GM18526 (cell line): ENCODE measurements around the gene MIR17HG.

Source experiments
- POLR2A ChIP-seq: IDR thresholded peaks from 3 replicates; pipeline ENCODE4 v1.6.1; 2011; ENCODE audit not compliant: insufficient read length; ENCODE audit errors: extremely low read depth

MIR17HG gene

GRCh38 chr13:91347202-91347995, at the start of gene MIR17HG:
Gene MIR17HG, plus strand, starts transcription at chr13:91347687.
- peak; percentile 95 for TF ChIP-seq POLR2A

GRCh38 chr13:91298060-91298459, 49.4 kb upstream of the MIR17HG start:
- TF ChIP-seq POLR2A, result no peak

DNA sequence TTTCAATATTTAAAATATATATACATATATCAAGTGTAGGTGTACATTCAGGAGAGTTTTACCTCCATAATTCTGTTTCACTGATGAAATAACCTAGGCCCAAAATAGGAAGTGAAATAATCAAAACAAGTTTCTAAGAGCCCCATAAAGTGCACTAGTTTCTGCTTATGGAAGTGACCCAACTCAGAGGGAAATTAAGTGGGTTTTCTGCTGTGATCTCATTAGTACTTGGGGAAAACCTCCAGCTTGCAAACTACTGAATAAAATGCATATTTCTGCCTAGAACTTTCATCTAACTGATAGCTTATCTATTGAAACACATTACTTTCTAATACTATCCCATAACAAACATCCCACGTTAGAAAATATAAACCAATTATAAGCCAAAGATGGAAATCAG, 45.4 kb upstream of the MIR17HG start:
- TF ChIP-seq POLR2A, result no peak

DNA sequence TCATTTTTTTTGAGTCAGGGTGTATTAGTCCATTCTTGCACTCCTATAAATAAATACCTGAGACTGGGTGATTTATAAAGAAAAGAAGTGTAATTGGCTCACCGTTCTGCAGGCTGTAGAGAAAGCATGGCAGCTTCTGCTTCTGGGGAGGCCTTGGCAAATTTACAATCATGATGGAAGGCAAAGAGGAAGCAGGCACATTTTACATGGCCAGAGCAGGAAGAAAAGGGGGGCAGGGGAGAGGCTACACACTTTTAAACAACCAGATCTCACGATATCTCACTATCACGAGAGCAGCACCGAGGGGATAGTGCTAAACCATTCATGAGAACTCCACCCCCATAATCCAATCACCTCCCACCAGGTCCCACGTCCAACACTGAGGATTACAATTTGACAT, 44.5 kb upstream of the MIR17HG start:
- TF ChIP-seq POLR2A, result no peak

GRCh38 chr13:91304741-91305140, 42.7 kb upstream of the MIR17HG start:
- no peak for TF ChIP-seq POLR2A

GRCh38 chr13:91305652-91306051, 41.8 kb upstream of the MIR17HG start:
- no peak for TF ChIP-seq POLR2A

DNA sequence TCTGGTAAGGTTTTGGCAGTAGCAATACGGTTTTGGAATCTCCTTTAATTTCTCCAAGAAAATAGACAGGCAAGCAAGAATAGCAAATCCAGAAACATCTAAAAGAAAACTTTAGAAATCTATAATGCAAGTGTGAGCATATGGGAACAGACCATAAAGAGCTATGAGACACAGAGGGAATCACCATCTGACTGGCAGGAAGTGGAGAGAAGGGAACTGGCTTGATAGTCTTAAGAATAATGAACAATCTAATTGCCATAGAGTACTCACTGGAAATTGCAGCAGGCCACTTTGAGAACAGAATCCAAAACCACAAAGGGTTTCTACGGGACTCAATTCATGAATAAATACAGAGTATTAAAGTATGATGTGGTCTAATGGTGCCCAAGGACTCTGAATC, 39.6 kb upstream of the MIR17HG start:
- no peak for TF ChIP-seq POLR2A

- TF ChIP-seq POLR2A, result no peak
Observed at GRCh38 chr13:91308299-91308698, 39.2 kb upstream of the MIR17HG start.

GRCh38 chr13:91311491-91311890, 36.0 kb upstream of the MIR17HG start:
- no peak for TF ChIP-seq POLR2A

DNA sequence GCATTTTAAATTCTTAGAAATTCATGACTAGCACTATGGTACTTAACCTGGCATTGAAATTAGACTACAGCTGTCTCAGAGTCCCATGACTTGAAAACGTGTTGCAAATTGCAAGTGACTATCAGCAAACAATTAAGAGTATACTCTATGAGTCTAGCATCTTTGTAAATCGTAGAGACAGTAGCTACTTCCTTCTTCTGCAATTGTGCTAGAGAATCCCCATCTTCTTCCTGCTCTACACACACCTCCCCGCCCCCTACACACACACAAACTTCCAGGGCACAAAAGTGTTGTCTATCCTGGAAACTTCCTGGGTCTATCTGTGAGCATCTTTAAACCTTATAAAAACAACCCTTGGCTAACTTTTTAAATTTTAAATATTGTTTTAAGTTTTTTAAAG, 35.2 kb upstream of the MIR17HG start:
- TF ChIP-seq POLR2A, result no peak

DNA sequence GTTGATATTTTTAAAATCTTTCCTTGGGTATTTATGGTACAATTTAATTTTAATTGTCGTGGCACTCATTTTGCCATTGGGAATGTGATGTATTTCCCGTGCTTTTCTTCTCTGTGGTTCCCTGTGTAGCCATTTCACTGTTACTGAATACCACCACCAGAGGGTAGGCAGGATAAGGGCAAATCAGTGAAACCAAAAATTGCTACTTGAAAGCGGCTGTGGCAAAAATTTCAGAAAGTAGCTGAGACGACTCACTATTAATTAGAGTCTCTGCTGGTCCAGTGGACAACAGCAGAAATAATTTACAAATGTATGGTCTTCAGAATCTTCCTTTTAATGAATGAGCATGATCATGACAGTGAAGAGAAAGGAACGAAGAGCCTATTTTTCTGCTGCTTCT, 34.4 kb upstream of the MIR17HG start:
- TF ChIP-seq POLR2A, result no peak

GRCh38 chr13:91313581-91313980, 33.9 kb upstream of the MIR17HG start:
- TF ChIP-seq POLR2A, result no peak

DNA sequence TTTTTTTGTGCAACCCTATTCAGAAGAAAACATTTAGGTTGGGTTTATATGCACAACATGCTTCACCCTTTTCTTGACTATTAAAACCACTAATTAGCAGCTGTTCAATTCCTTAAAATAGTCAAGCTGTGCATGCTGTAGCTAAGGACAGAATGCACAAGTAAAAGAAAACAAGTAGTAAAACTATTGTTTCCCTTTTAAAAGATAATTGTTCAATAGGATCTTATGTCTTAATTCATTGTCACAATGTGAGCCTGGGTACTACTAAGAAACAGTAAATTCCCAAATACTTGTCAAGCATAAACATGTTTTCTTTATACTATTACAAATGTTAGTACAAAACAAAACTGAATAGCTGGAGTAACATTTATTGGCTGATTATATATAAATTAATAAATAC, 32.6 kb upstream of the MIR17HG start:
- no peak for TF ChIP-seq POLR2A

DNA sequence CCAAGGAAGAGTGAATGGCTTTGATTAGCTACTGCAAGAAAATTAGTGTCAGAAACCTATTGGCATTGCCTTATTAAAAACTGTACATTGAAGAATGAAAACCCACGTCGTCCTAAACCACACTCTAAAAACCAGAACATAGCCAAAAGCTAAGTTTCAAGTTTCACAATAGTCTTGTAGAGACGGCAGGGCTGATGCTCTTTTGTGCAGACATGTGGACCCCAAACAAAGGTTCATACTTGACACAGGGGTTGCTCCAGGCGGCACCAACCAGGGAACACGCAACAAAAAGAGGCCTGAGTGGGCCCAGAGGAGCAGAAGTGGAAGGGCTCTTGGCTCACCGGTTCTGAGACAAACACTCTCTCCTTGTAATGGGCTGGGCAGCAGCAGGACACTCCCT, 28.6 kb upstream of the MIR17HG start:
- TF ChIP-seq POLR2A, result no peak

DNA sequence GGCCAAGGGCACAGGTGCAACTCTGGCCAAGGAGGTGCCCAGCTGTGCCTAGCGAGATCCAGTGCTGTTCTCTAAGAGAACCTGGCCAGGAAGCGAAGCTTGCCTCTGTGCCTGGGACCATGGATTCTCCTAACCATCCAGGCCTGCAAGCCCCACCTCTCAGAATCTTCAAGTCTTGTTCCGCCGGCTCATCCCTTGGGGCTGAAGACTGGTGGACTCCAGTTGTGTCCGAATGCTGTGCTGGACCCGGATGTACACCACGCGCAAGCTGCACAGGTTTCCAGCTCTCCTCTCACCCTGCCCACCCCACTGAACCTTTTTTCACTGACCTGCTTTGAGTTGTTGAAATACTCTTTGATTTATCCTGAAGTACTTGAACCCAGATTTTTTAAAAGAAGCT, 27.5 kb upstream of the MIR17HG start:
- TF ChIP-seq POLR2A, result no peak

- TF ChIP-seq POLR2A, result no peak
Observed at GRCh38 chr13:91323349-91323748, 24.1 kb upstream of the MIR17HG start.

- no peak for TF ChIP-seq POLR2A
Observed at GRCh38 chr13:91326146-91326545, 21.3 kb upstream of the MIR17HG start.

- TF ChIP-seq POLR2A, result no peak
Observed at GRCh38 chr13:91328726-91329125, 18.8 kb upstream of the MIR17HG start.

DNA sequence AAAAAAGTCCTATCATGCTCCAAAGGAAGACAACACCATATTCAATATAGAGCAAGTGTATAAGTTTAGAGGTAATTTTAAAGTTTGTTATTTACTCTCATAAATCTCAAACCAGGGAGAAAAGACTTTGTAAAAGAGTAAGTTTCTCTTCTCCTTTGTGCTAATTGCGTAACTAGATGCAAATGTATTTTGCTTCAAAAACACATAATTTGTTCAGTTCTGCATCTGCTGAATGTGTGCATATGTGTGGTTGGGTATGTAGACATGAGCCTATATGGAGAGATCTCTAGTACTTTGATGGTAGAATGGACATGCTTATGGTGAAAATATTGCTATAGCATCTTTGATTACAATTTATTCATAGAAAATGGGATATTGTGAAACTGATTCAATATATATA, 17.8 kb upstream of the MIR17HG start:
- no peak for TF ChIP-seq POLR2A
